NB4 (cell line): ENCODE measurements around the gene ATP5MG.

Experiments
- CTCF ChIP-seq: IDR thresholded peaks from one replicate; pipeline ENCODE4 v1.5.1; 2012; ENCODE audit warnings: low read depth, low read length
- MAX ChIP-seq: IDR thresholded peaks from 2 replicates; pipeline ENCODE4 v1.6.1; 2011; ENCODE audit warnings: low read depth, low read length
- MYC ChIP-seq: IDR thresholded peaks from 2 replicates; pipeline ENCODE4 v1.6.1; 2011; ENCODE audit warnings: low read depth, low read length
- POLR2A ChIP-seq: IDR thresholded peaks from 2 replicates; pipeline ENCODE4 v1.6.1; 2011; ENCODE audit warnings: mild to moderate bottlenecking; ENCODE audit not compliant: insufficient read length; ENCODE audit errors: extremely low read depth

GRCh38 chr11:118436639-118437207 is 35.3 kb downstream of the ATP5MG start:
- TF ChIP-seq CTCF (no peak), POLR2A (no peak), MYC (no peak), MAX (no peak)
